Glutamatergic neuron (in vitro differentiated cells): Measurements from ENCODE around the gene DLG4. TPM values are rescaled to one million over a fixed set of nuclear protein-coding genes. Genes with fewer than 3 reads are reported as not detected.

Source experiments
- DNase-seq: peaks from one replicate; pipeline ENCODE4 v3.0.0; 2022
- H3K27ac Mint-ChIP-seq: one replicate; pipeline ENCODE4 v1.8.0; 2020; ENCODE audit warnings: mild to moderate bottlenecking, mixed read lengths, inconsistent platforms; ENCODE audit not compliant: unreplicated experiment
- H3K27me3 Mint-ChIP-seq: one replicate; pipeline ENCODE4 v1.8.0; 2020; ENCODE audit warnings: mild to moderate bottlenecking, moderate library complexity, mixed read lengths, inconsistent platforms; ENCODE audit not compliant: unreplicated experiment
- H3K36me3 Mint-ChIP-seq: one replicate; pipeline ENCODE4 v1.8.0; 2020; ENCODE audit warnings: mild to moderate bottlenecking, mixed read lengths, inconsistent platforms; ENCODE audit not compliant: unreplicated experiment
- H3K4me1 Mint-ChIP-seq: one replicate; pipeline ENCODE4 v1.8.0; 2020; ENCODE audit warnings: mild to moderate bottlenecking, low read depth, mixed read lengths, inconsistent platforms; ENCODE audit not compliant: unreplicated experiment
- H3K4me3 Mint-ChIP-seq: one replicate; pipeline ENCODE4 v1.8.0; 2020; ENCODE audit warnings: mild to moderate bottlenecking, mixed read lengths, inconsistent platforms; ENCODE audit not compliant: unreplicated experiment
- H3K9me3 Mint-ChIP-seq: one replicate; pipeline ENCODE4 v1.8.0; 2020; ENCODE audit warnings: mild to moderate bottlenecking, moderate library complexity, mixed read lengths, inconsistent platforms; ENCODE audit not compliant: unreplicated experiment
- CTCF ChIP-seq: fragments of 200-600 bp; sonication (generic); IDR thresholded peaks from one replicate; pipeline ENCODE4 v1.5.0; 2021; ENCODE audit not compliant: partially characterized antibody, unreplicated experiment
- total RNA-seq: library from RNA; stranded (reverse); fragmentation: NEBNext Ultra II Directional; extraction: Animal tissue kit (Norgen Biotek cat#: 25700); gene quantifications from one replicate; pipeline ENCODE4 v1.2.1, GENCODE V29; 2021; ENCODE audit not compliant: unreplicated experiment

The DLG4 gene
- total RNA-seq, 1 donor from 2014 or later, result 157 TPM

- no peaks in the 10 kb centered on the region for H3K36me3 Mint-ChIP-seq
- no peak for DNase-seq
- peaks cover 1% of the 10 kb centered on the region for H3K27me3 Mint-ChIP-seq
- H3K4me3 Mint-ChIP-seq, result no peak overlapping the region
- H3K27ac Mint-ChIP-seq, result no peak overlapping the region
- H3K9me3 Mint-ChIP-seq, result no peaks in the 10 kb centered on the region
- H3K4me1 Mint-ChIP-seq, result no peaks in the 10 kb centered on the region
- no peak for TF ChIP-seq CTCF
These were observed 63.2 kb downstream of the DLG4 start for GRCh38 chr17:7156342-7156940.

GRCh38 chr17:7147772-7148171 lies 71.9 kb downstream of the DLG4 start:
- no peaks in the 10 kb centered on the region for H3K27me3 Mint-ChIP-seq
- no peaks in the 10 kb centered on the region for H3K36me3 Mint-ChIP-seq
- DNase-seq, result no peak
- no peak overlapping the region for H3K4me3 Mint-ChIP-seq
- H3K4me1 Mint-ChIP-seq, result no peaks in the 10 kb centered on the region
- no peaks in the 10 kb centered on the region for H3K9me3 Mint-ChIP-seq
- TF ChIP-seq CTCF, result no peak
- no peak overlapping the region for H3K27ac Mint-ChIP-seq

GRCh38 chr17:7146115-7146514 lies 73.5 kb downstream of the DLG4 start:
- no peak overlapping the region for H3K4me3 Mint-ChIP-seq
- H3K27me3 Mint-ChIP-seq, result peaks cover 6% of the 10 kb centered on the region
- H3K36me3 Mint-ChIP-seq, result no peaks in the 10 kb centered on the region
- no peaks in the 10 kb centered on the region for H3K4me1 Mint-ChIP-seq
- H3K9me3 Mint-ChIP-seq, result peaks cover 1% of the 10 kb centered on the region
- no peak overlapping the region for H3K27ac Mint-ChIP-seq
- no peak for TF ChIP-seq CTCF
- DNase-seq, result no peak

- no peak for TF ChIP-seq CTCF
- Mint-ChIP-seq H3K9me3 (peaks cover 1% of the 10 kb centered on the region), H3K27me3 (peaks cover 6% of the 10 kb centered on the region), H3K4me1 (no peaks in the 10 kb centered on the region), H3K27ac (no peak overlapping the region), H3K4me3 (no peak overlapping the region), H3K36me3 (no peaks in the 10 kb centered on the region)
- DNase-seq, result no peak
These were observed 75.4 kb downstream of the DLG4 start for GRCh38 chr17:7144213-7144612.

- no peak for DNase-seq
- no peak overlapping the region for H3K27ac Mint-ChIP-seq
- peaks cover 1% of the 10 kb centered on the region for H3K9me3 Mint-ChIP-seq
- H3K27me3 Mint-ChIP-seq, result peaks cover 6% of the 10 kb centered on the region
- no peaks in the 10 kb centered on the region for H3K4me1 Mint-ChIP-seq
- H3K4me3 Mint-ChIP-seq, result no peak overlapping the region
- no peak for TF ChIP-seq CTCF
- H3K36me3 Mint-ChIP-seq, result no peaks in the 10 kb centered on the region
These were observed 77.8 kb downstream of the DLG4 start for GRCh38 chr17:7141824-7142223.
